DND-41 (cell line): ENCODE data around the gene COL9A3.

Source experiments
- ATAC-seq: fragments of 200-7000 bp; cut with Tn5 transposase; 3 replicates; pipeline ENCODE4 v1.9.1; 2021; ENCODE audit warnings: low read depth; ENCODE audit not compliant: insufficient read depth
- DNase-seq: peaks from one replicate; pipeline ENCODE4 v3.0.0-alpha.2; 2020
- H2AFZ ChIP-seq: 2 replicates; pipeline ENCODE4 v1.6.0; 2012; ENCODE audit warnings: low read depth, low read length
- H3K27ac ChIP-seq: 2 replicates; pipeline ENCODE4 v1.5.1; 2012; ENCODE audit warnings: low read length, inconsistent platforms
- H3K27me3 ChIP-seq: fragments of 200-600 bp; sonication (generic); 2 replicates; pipeline ENCODE4 v1.6.0; 2012; ENCODE audit warnings: low read length, mild to moderate bottlenecking, inconsistent platforms; ENCODE audit not compliant: insufficient read depth, poor library complexity
- H3K36me3 ChIP-seq: 2 replicates; pipeline ENCODE4 v1.5.1; 2012; ENCODE audit warnings: low read length, inconsistent platforms; ENCODE audit not compliant: insufficient read depth
- H3K4me1 ChIP-seq: 2 replicates; pipeline ENCODE4 v1.5.1; 2012; ENCODE audit warnings: mild to moderate bottlenecking, low read length; ENCODE audit not compliant: insufficient read depth
- H3K4me2 ChIP-seq: 2 replicates; pipeline ENCODE4 v1.6.0; 2012; ENCODE audit warnings: mild to moderate bottlenecking, moderate library complexity, low read length, inconsistent platforms; ENCODE audit not compliant: insufficient read depth
- H3K4me3 ChIP-seq, 2 experiments: fragments of 200-600 bp in 1 of 2; shearing (Covaris generic) in 1 of 2; 2 replicates each; pipeline ENCODE4 v1.5.1; 2012 to 2016; ENCODE audit warnings: inconsistent platforms in 2 of 2, low read length in 2 of 2, mild to moderate bottlenecking in 2 of 2, low read depth in 1 of 2, moderate library complexity in 1 of 2
- H3K79me2 ChIP-seq: 2 replicates; pipeline ENCODE4 v1.6.0; 2012; ENCODE audit warnings: low read length, inconsistent platforms; ENCODE audit not compliant: insufficient read depth
- H3K9ac ChIP-seq: 2 replicates; pipeline ENCODE4 v1.6.0; 2012; ENCODE audit warnings: low read depth, mild to moderate bottlenecking, inconsistent platforms, low read length, moderate library complexity
- H3K9me3 ChIP-seq: 2 replicates; pipeline ENCODE4 v1.5.1; 2012; ENCODE audit warnings: low read length, moderate library complexity, mild to moderate bottlenecking, inconsistent platforms; ENCODE audit not compliant: insufficient read depth, severe bottlenecking
- H4K20me1 ChIP-seq: 2 replicates; pipeline ENCODE4 v1.6.0; 2012; ENCODE audit warnings: low read length; ENCODE audit not compliant: insufficient read depth
- EZH2 ChIP-seq: IDR thresholded peaks from 3 replicates; pipeline ENCODE4 v1.6.1; 2012; ENCODE audit warnings: borderline replicate concordance, low read depth, mild to moderate bottlenecking, moderate library complexity, low read length, inconsistent platforms; ENCODE audit not compliant: severe bottlenecking
- TF ChIP-seq, protein P1 (sequence below): IDR thresholded peaks from 2 replicates; pipeline ENCODE4 v1.5.1; 2012; ENCODE audit warnings: borderline replicate concordance, low read length, moderate library complexity, mild to moderate bottlenecking; ENCODE audit not compliant: poor library complexity, severe bottlenecking; ENCODE audit errors: extremely low read depth

COL9A3 gene

DNA sequence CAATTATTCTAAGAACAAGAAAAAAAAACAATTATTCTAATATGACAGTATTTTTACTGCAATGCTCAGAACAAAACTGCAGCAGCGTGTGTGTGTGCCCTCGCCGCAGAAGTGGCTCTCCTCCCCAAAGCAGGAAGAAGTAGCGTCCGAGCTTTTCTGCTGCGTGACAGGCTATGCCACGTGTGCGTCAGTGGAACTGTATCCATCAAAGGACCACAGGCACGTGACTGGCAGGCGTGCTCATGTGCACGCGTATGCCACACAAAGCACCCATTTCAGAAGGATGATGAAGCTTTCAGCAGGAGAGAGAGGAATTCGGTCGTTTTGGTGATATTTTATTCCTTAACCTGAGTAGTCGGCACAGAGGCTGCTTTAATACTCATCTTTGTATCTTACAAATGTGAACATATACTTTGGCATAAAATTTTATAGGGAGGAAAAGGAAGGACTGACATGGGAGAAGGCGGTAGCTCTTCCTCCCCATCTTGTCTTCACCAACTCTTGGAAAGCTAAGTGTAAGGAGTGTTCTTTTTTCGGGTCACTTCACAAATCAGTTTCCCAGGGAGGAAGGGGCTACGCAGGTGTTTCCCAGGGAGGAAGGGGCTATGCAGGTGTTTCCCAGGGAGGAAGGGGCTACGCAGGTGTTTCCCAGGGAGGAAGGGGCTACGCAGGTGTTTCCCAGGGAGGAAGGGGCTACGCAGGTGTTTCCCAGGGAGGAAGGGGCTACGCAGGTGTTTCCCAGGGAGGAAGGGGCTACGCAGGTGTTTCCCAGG is 41.4 kb downstream of the COL9A3 start:
- ATAC-seq: no peak

DNA sequence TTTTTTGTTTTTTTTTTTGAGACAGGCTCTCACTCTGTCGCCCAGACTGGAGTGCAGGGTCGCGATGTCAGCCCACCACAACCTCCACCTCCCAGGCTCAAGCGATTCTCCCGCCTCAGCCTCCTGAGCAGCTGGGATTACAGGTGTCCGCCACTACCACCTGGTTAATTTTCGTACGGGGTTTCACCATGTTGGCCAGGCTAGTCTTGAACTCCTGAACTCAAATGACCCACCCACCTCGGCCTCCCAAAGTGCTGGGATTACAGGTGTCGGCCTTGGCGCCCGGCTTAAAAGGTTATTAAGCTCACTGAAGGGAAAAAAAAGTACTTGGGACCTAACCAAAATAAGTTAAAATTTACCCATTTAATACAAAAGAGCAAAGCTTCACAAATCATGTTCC is 42.9 kb downstream of the COL9A3 start:
- peak overlapping the region; percentile 43 for H3K27ac ChIP-seq
- H3K4me1 ChIP-seq: peaks cover 29% of the 10 kb centered on the region
- peak overlapping the region; percentile 59 to 73; a peak in 3 of 4 replicates for H3K4me3 ChIP-seq
- peaks cover 30% of the 10 kb centered on the region for H4K20me1 ChIP-seq
- DNase-seq (no peak), ATAC-seq (no peak)
- H2AFZ ChIP-seq: no peak overlapping the region
- peak overlapping the region; percentile 74 for H3K9ac ChIP-seq
- no peaks in the 10 kb centered on the region for H3K27me3 ChIP-seq
- H3K4me2 ChIP-seq: peak overlapping the region; percentile 78
- TF ChIP-seq, protein P1, sequence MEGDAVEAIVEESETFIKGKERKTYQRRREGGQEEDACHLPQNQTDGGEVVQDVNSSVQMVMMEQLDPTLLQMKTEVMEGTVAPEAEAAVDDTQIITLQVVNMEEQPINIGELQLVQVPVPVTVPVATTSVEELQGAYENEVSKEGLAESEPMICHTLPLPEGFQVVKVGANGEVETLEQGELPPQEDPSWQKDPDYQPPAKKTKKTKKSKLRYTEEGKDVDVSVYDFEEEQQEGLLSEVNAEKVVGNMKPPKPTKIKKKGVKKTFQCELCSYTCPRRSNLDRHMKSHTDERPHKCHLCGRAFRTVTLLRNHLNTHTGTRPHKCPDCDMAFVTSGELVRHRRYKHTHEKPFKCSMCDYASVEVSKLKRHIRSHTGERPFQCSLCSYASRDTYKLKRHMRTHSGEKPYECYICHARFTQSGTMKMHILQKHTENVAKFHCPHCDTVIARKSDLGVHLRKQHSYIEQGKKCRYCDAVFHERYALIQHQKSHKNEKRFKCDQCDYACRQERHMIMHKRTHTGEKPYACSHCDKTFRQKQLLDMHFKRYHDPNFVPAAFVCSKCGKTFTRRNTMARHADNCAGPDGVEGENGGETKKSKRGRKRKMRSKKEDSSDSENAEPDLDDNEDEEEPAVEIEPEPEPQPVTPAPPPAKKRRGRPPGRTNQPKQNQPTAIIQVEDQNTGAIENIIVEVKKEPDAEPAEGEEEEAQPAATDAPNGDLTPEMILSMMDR: no peak
- no peak for TF ChIP-seq EZH2
- H3K36me3 ChIP-seq: peaks cover 31% of the 10 kb centered on the region
- H3K9me3 ChIP-seq: no peaks in the 10 kb centered on the region
- peaks cover 40% of the 10 kb centered on the region for H3K79me2 ChIP-seq

More for the DNA sequence above, 41.4 kb downstream of the COL9A3 start:
- TF ChIP-seq EZH2: no peak
- TF ChIP-seq, protein P1: no peak
- H3K36me3 ChIP-seq: peaks cover 45% of the 10 kb centered on the region
- H3K4me1 ChIP-seq: peaks cover 29% of the 10 kb centered on the region
- no peak overlapping the region; the same call in 1 of the 2 replicates for H3K4me2 ChIP-seq
- no peak overlapping the region for H3K27ac ChIP-seq
- no peaks in the 10 kb centered on the region for H3K9me3 ChIP-seq
- DNase-seq: no peak
- no peaks in the 10 kb centered on the region for H3K27me3 ChIP-seq
- H2AFZ ChIP-seq: no peak overlapping the region
- H3K79me2 ChIP-seq: peaks cover 47% of the 10 kb centered on the region
- H3K9ac ChIP-seq: no peak overlapping the region
- H3K4me3 ChIP-seq: no peak overlapping the region
- peaks cover 36% of the 10 kb centered on the region for H4K20me1 ChIP-seq

DNA sequence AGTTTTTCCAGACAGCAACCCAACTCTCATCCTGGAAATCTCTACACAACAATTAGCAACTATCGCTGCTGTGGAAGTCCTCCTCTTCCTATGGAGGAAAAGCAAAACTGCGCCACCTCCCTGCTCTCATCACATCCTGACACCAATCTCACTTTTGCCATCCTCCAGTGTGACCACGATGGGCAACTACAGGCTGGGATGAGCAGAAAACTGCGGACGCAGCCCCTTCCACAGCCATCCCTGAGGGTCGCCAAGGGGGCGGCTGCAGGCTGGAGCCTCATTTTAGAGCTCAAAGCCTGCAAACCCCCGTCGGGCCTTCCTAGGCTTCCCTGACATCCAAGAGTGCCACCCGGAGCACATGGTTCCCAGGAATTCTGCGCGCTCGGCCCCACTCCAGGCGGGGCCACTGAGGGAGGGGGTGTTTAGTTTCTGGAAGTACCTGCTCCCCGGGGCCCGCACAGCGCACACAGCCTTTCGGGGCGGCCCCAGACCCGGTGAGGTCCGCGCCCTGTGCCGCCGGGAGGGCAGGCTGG is 43.6 kb downstream of the COL9A3 start:
- Histone ChIP-seq H3K4me2 (peak overlapping the region; percentile 78), H3K27me3 (no peaks in the 10 kb centered on the region), H3K9ac (peak overlapping the region; percentile 74), H2AFZ (0 out of 2 replicates have a peak overlapping the region, but pooled peaks have one; percentile 37), H3K79me2 (peaks cover 36% of the 10 kb centered on the region), H4K20me1 (peaks cover 29% of the 10 kb centered on the region), H3K27ac (peak overlapping the region; percentile 43), H3K36me3 (peaks cover 24% of the 10 kb centered on the region), H3K4me1 (peaks cover 29% of the 10 kb centered on the region), H3K9me3 (no peaks in the 10 kb centered on the region), H3K4me3 (peak overlapping the region; percentile 59 to 73; a peak in 3 of 4 replicates)
- TF ChIP-seq, protein P1: peak; percentile 40
- no peak for TF ChIP-seq EZH2
- peak; percentile 24; the same call in 2 of the 3 replicates for ATAC-seq
- no peak for DNase-seq
